HG03064 (cell line): ENCODE measurements around the gene ENPP1.
A peak's percentile ranks its signal among the peaks of the same experiment; 100 is the strongest.
"Not testable (repeated sequence)": the region's sequence is repeated elsewhere in the genome, so short reads cannot be mapped to it uniquely, and the experiment has no call there.

Experiments
- ATAC-seq: cut with Tn5 transposase; IDR thresholded peaks from one replicate; pipeline ENCODE4 v1.9.1; 2021; ENCODE audit warnings: low read depth; ENCODE audit not compliant: unreplicated experiment

Gene ENPP1

GRCh38 chr6:131862476-131862875 is 54.7 kb downstream of the ENPP1 start:
- ATAC-seq = no peak

GRCh38 chr6:131867744-131868143 is 59.9 kb downstream of the ENPP1 start:
- no peak for ATAC-seq

- ATAC-seq = no peak
Observed at GRCh38 chr6:131868836-131869235, 61.0 kb downstream of the ENPP1 start.

GRCh38 chr6:131875647-131876046 is 67.8 kb downstream of the ENPP1 start:
- ATAC-seq = no peak

- no peak for ATAC-seq
Observed at GRCh38 chr6:131876545-131876944, 68.7 kb downstream of the ENPP1 start.

GRCh38 chr6:131877999-131878789 is 70.4 kb downstream of the ENPP1 start:
- ATAC-seq = no peak

- ATAC-seq = no peak
Observed at GRCh38 chr6:131883016-131883415, 75.2 kb downstream of the ENPP1 start.

GRCh38 chr6:131885237-131885636 is 77.4 kb downstream of the ENPP1 start:
- ATAC-seq = no peak

- ATAC-seq = no peak
Observed at GRCh38 chr6:131886517-131886916, 78.7 kb downstream of the ENPP1 start.

GRCh38 chr6:131890091-131890490 is 82.3 kb downstream of the ENPP1 start:
- no peak for ATAC-seq

- no peak for ATAC-seq
Observed at GRCh38 chr6:131893198-131893597, 85.4 kb downstream of the ENPP1 start.

GRCh38 chr6:131894493-131895424 is 86.9 kb downstream of the ENPP1 start:
- ATAC-seq = no peak

- ATAC-seq = no peak
Observed at GRCh38 chr6:131897050-131897435, 89.2 kb downstream of the ENPP1 start.

- ATAC-seq = no peak
Observed at GRCh38 chr6:131897621-131898020, 89.8 kb downstream of the ENPP1 start.

- ATAC-seq = no peak
Observed at GRCh38 chr6:131898718-131899117, 90.9 kb downstream of the ENPP1 start.

- ATAC-seq = no peak
Observed at GRCh38 chr6:131900231-131900630, 92.4 kb downstream of the ENPP1 start.

- not testable (repeated sequence) for ATAC-seq
Observed at GRCh38 chr6:131901326-131901873, 93.6 kb downstream of the ENPP1 start.

- not testable (repeated sequence) for ATAC-seq
Observed at GRCh38 chr6:131903734-131904133, 95.9 kb downstream of the ENPP1 start.

- ATAC-seq = not testable (repeated sequence)
Observed at GRCh38 chr6:131908787-131909186, 101.0 kb downstream of the ENPP1 start.

GRCh38 chr6:131909408-131910218 is 101.8 kb downstream of the ENPP1 start:
- peak; percentile 96 for ATAC-seq
